Left cardiac atrium (tissue), 4 donors: ENCODE results near the gene PDXK. TPM values are rescaled to one million over a fixed set of nuclear protein-coding genes. Genes with fewer than 3 reads are reported as not detected.

Experiments
- ATAC-seq, 2 donors: fragments of 200-7000 bp; cut with Tn5 transposase; one replicate each; pipeline ENCODE4 v1.9.1; 2020; ENCODE audit warnings: mild to moderate bottlenecking in 2 of 2, moderate library complexity in 2 of 2
- DNase-seq: peaks from one replicate; pipeline ENCODE4 v3.0.0-alpha.2; 2020
- intact Hi-C, 2 donors: fragments of 100-400 bp; cut with DNase I; formaldehyde crosslinking; loops; one replicate each; pipeline versions ENCODE4 v1.14.1 to v1.15.1; 2022 to 2023
- total RNA-seq, 2 donors: library from RNA; stranded (reverse); fragmentation: NEBNext Ultra II Directional; extraction: Animal tissue kit (Norgen Biotek cat#: 25700); gene quantifications; one replicate each; pipeline ENCODE4 v1.2.1, GENCODE V29; 2021
- donor health status: DM: no; HTN: yes; CAD: no.
- donor health status: DM: no; HTN: yes; CAD: no; lungs with severe emphysema.
- donor health status: DM: yes; HTN: yes; CAD: no.
- donor health status: Dilated cardiomyopathy.

Gene PDXK
- total RNA-seq, 2 donors from 2014 or later = 101 to 120 TPM

DNA sequence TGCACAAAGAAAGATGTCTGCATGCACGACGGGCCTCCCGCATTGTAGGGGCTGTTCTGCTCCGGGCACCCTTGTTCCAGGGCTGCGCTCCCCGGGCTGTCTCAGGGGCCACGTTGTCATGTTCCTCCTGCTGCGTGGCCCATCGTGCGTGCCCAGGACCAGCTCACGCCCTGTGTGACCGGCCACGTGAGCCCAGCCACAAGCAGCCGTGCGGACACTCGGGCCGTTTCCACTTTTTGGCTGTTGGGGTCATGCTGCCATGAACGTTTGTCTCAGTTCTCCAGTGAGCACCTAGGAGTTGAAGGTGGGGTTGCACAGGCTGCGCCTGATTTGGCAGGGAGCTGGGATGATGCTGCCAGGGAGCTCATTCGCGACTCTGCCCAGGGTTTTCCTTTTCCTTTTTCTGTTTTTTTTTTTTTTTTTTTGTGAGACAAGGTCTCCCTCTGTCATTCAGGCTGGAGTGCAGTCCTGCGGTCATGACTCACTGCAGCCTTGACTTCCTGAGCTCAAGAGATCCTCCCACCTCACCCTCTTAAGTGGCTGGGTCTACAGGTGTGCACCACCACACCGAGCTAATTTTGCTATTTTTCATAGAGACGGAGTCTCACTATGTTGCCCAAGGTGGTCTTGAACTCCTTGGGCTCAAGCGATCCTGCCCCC is 17.4 kb downstream of the PDXK start:
- DNase-seq = no peak
- ATAC-seq = no peak
- intact Hi-C loops = no loop called here

DNA sequence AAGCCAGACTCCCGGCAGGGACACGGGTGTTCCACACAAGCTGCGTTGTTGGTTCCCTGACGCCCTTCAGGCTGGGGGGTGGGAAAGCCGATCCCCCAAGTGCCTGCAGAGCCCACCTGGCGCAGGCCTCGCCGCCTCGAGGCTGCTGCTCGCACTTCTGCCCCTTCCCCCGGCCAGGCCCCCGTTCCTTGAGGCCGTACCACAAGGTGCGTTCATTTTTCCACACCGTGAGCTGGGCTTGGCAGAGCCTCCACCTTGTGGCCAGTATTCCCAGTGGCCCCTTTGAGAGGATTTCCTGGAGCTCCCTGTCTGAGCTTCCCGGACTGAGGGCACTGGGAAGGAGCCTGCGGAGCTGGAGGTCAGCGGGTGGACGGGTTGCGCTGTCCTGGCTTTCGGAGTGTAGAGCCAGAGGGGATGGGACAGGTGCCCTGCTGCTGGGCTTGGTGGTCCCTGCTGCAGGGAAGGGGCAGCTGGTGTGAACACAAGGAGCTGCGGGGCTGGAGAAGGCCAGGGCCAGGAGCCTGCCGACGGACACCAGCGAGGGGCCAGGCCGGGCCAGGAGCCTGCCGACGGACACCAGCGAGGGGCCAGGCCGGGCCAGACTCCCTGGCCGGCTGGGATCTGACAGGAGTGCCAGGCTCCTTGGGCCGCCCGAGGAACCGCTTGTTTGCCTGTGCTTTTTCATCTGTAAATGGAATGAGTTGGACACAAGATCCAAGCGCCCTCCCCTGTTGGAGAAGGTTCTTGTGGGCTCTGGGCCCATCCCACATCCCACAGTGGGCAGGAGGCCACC is 18.4 kb downstream of the PDXK start:
- DNase-seq = no peak
- intact Hi-C loops = no loop called here
- no peak for ATAC-seq

DNA sequence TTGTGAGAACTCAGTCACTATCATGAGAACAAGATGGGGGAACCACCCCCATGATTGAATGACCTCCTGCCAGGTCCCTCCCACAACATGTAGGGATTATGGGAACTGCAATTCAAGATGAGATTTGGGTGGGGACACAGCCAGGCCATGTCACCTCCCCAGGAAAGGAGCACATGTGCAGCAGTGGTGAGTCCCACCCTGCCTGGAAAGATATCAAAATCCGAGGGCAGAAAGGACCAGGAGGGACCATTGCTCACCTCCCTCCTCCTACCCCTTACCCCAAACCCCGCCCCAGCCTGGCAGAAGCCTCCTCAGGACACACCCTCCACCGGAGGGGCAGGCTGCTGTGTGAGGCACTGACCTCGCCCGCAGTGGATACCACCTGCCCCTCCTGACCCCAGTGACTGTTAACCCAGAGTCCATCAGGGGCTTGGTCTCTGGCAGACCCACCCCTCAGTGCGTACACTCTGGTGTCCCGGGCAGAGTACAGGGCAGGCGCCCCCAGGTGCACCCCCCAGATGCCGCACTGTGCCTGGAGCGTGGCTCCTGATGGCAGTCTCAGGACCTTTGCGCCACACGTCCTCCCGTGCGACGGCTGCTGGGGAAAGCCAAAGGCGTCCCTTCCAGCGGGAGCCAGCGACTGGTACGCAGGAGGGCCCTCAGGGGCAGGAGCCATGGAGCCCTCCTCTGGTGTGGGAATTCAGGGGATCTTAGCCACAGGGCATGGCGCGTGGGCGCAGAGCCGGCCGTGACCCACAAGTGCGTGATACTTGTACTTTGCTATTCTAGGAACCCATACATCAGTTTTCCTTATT is 20.9 kb downstream of the PDXK start:
- intact Hi-C loops = no loop called here

DNA sequence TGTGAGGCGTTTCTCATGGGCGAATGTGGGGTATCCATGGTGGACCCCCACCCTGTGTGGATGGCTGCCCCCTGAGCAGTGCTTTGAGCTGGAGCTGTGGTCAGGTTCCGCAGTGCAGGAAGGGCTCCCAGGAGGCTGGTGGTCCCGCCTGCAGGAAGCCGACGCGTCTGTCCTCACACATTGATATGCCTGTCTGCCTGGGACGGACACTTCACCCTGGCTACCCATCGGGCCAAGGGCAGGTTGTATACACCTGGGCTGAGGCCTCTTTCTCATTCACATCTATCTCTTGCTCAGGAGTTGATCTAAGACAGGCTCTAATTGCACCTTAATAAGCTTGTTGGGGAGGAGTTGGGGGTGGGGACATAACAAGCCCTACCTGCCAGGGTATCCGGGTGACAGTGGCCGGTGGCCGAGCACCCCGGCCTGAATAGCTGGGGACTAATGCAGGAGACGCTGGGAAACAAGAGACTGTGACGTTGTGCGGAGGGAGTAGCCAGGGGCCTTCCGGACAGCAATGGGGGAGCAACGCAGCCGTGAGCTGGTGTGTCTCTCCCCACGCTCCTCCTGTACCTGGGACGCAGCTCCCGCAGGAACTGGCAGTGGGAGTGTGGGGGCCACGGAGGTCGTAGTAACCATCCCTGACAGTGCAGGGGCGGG is 21.7 kb downstream of the PDXK start:
- DNase-seq = no peak

More for the DNA sequence above, 20.9 kb downstream of the PDXK start:
- peak; percentile 12 to 17 for ATAC-seq
- no peak for DNase-seq

DNA sequence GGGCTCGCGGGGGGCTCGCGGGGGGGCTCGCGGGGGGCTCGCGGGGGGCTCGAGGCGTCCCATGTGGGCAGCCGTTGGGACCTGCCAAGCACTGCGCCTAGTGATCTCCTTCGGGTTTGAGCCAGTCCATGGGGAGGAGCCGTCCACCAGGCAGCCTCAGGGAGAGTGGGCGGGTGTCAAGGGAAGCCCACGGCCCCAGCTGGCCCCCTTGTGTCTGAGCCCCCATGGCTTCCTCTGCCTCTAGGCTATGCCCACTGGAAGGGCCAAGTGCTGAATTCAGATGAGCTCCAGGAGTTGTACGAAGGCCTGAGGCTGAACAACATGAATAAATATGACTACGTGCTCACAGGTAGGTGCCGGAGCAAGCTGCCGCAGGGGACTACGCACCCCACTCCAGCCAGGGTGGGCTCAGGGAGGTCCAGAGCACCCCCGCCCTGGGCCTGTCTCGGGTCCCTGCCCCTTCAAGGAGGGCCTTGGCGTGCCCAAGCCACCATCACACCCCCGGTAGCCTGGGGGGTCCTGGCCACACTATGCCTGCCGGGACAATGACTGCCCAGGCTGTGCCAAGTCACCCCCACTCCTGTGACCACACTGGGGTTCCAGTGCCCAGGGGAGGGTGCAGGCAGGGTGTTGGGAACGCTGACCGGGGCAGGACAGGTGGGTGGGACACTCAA is 22.6 kb downstream of the PDXK start:
- DNase-seq (no peak), ATAC-seq (no peak)
- intact Hi-C loops = no loop called here

More for the DNA sequence above, 21.7 kb downstream of the PDXK start:
- peak; percentile 62 to 64 for ATAC-seq
- intact Hi-C loops = no loop called here

DNA sequence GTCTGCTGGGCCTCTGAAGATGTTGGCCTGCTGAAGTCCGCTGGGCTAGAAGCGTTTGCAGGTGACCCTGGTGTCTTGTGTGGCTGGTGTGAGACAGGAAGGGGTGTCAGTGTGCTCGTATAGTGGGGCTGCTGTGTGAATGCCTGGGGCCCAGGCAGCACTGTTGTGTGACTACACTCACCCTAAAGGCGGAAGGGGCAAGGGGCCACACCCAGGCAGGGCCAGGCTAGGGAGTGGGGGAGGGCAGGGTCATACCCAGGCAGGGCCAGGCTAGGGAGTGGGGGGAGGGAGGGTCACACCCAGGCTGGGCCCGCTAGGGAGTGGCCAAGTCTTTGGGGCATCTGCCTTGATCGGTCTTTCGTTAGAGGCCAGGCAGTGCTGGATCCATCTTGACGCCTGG is 25.0 kb downstream of the PDXK start:
- DNase-seq (no peak), ATAC-seq (no peak)
- intact Hi-C loops = no loop called here

DNA sequence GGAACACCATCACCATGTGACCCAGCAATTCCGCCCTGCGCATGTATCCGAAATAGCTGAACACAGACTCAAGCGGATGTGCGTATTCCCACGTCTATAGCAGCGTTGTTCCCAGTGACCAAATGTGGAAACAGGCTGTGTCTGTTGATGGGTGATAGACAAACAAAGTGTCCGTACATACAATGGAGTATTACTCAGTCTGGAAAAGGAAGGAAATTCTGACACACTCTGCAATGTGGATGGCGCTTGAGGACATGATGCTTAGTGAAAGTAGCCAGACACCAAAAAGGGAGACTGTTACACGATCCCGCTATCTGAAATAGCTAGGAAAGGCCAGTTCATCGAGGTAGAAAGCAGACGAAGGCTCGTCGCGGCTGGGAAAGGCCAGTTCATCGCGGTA is 25.8 kb downstream of the PDXK start:
- DNase-seq (no peak), ATAC-seq (no peak)
- intact Hi-C loops = no loop called here

DNA sequence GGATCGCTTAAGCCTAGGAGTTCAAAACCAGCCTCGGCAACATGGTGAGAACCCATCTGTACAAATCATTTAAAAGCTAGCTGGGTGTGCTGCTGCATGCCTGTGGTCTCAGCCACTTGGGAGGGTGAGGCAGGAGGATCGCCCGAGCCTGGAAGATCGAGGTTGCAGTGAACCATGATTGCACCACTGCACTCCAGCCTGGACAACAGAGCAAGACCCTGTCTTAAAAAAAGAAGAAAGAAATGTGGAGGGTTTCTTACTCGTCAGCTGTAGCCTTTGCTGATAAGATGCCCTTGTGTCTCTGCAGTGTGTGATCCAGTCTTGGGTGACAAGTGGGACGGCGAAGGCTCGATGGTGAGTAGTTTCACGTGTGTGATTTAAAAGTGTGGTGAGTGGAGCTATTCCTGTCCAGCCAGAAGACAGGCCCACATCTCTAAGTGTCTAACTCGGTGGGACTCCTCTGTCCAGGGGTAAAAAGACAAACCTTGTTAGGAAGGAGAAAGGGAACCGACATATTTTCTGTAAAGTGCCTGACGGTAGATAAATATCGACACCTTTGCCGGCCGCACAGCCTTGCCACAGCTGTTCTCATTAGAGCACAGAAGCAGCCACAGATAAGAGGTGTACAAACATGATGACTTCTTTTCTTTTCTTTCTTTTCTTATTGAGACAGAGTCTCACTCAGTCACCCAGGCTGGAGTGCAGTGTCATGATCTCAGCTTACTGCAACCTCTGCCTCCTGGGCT is 27.0 kb downstream of the PDXK start:
- no peak for DNase-seq
- no peak for ATAC-seq
- intact Hi-C loops = no loop called here

DNA sequence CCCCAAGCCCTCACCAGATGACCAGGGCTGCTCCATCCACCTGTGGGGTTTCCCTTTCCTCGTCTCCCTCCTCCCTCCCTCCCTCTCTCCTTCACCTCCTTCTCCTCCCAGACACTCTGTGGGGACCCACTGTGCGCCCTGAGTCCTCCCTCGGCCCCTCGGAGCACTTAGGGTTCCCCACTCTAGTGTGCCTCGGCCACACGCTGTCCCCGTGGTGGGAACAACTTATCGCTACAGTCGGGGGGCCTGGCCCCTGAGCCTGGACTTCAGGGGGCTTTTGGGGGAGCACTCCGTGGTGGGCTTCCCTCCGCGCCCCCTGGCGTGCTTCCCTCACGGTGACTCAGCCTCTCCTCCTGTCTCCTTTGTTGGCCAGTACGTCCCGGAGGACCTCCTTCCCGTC is 29.7 kb downstream of the PDXK start:
- intact Hi-C loops = no loop called here
- DNase-seq (no peak), ATAC-seq (no peak)

DNA sequence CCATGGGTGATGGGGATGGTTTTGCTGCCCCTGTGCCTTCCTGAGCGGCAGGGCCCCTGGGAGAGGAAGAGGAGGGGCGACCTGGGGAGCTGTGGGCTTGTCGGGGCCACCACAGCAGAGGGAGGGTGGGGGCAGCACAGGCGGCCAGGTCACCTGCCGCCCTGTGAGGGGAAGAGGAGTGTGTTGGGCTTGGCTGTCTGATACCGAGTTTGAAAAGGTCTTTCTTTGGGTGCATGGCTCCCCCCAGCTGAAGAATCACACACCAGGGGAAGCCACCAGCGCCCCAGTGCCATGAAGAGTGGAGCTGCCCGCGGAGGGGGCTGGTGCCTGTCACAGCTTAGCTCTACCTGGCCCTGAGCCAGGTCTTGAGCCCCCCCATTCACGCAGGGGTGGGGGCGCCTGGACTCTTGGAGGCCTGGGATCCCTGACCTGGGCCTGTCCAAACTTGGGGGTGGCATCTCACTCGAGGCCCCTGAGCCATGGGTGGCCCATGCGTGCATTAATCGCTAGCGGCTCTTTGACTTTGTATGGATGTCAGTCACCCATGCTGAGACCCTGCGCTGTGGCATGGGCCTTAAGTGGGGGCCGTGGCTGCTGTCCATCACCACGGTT is 30.8 kb downstream of the PDXK start:
- intact Hi-C loops = no loop called here
- ATAC-seq (no peak), DNase-seq (no peak)

DNA sequence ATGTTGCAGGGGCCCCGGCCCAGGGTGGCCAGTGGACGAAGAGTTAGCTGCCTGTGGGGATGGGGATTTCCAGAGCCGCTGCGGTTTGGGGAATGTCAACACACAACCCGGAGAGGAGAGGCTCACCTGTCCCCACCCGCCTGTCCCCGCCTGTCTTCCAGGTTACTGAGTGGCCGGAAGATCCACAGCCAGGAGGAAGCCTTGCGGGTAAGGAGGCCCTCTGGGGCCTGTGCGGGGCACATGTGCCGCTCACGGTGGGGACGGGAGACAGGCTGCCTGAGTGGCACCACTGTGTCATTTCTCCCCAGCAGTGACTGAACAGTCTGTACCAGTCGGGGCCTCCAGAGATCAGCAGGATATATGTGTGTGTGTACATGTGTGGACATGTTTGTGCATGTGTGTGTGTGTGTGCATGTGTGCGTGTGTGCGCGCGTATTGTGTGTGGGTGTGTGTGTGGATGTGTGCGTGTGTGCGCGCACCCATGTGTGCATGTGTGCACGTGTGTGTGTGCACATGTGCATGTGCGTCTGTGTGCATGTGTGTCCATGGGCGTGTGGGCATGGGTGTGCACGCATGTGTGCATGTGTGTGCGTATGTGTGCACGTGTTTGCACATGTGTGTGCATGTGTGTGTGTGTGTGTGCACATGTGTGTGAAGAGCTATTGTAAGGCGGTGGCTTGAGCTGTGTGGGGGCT is 31.6 kb downstream of the PDXK start:
- intact Hi-C loops = no loop called here
- ATAC-seq (no peak), DNase-seq (no peak)

DNA sequence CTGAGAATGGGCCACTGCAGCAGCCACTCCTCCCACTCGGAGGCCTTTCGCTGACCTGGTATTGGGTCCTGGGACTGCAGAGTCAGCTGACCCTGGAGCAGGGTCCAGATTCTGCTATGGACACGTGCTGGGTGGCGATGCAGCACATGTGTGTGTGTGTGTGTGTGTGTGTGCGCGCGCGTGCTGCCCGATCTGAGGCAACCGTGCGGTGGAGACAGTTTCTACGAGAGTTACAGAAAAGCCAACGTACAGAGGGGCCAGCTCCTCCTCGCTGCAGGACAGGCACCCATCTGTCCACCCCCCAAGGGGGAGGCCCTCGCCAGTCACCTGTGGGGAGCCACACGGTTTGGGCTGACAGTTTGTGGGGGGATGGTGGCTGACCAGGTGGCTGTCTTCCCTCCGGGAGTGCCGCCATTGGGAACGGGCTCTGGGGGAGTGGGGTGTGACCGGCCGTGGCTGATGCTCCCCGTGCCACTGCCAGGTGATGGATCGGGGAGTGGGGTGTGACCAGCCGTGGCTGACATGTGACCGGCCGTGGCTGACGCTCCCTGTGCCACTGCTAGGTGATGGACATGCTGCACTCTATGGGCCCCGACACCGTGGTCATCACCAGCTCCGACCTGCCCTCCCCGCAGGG is 33.1 kb downstream of the PDXK start:
- ATAC-seq = no peak
- DNase-seq = no peak
- intact Hi-C loops = no loop called here

DNA sequence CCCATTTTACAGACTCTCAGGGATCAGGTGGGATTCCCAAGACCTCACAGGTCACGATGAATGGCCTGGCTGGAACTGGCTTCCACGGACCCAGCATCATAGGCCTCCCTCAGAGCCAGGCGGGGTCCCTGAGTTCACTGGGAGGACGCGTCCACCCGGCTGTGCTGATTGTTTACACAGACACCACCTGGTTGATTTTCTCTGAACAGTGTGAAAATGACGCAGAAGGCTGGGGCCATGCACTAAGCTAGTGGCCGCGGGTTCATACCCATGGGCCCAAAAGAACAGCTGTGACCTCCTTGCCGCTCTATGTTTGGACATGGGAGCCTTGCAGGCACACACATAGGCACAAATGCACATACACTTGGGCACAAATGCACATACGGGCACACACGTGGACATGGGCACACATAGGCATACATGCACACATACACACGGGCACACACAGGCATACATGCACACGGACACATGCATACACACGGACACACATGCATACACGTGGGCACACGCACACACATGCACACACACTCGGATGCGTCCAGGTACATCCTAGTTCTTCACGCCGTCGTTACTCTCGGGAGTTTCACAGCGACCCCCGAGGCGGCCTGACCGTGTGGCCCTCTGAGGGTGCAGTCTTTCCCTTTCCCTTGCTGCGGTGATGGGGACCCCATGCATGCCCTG is 34.0 kb downstream of the PDXK start:
- DNase-seq = no peak
- intact Hi-C loops = no loop called here
- no peak for ATAC-seq

DNA sequence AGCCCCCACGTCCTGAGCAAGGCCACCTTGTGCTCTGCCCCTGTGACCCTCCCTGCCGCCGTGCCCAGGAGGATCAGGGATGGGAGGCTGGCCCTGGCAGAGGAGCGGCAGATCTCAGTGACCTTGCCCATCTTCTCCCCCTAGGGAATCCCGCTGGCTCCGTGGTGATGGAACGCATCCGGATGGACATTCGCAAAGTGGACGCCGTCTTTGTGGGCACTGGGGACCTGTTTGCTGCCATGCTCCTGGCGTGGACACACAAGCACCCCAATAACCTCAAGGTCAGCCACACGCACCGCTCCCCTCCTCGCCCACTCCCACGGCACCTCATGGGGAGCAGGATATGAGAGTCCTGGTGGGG is 34.5 kb downstream of the PDXK start:
- intact Hi-C loops = no loop called here
- DNase-seq (no peak), ATAC-seq (no peak)

DNA sequence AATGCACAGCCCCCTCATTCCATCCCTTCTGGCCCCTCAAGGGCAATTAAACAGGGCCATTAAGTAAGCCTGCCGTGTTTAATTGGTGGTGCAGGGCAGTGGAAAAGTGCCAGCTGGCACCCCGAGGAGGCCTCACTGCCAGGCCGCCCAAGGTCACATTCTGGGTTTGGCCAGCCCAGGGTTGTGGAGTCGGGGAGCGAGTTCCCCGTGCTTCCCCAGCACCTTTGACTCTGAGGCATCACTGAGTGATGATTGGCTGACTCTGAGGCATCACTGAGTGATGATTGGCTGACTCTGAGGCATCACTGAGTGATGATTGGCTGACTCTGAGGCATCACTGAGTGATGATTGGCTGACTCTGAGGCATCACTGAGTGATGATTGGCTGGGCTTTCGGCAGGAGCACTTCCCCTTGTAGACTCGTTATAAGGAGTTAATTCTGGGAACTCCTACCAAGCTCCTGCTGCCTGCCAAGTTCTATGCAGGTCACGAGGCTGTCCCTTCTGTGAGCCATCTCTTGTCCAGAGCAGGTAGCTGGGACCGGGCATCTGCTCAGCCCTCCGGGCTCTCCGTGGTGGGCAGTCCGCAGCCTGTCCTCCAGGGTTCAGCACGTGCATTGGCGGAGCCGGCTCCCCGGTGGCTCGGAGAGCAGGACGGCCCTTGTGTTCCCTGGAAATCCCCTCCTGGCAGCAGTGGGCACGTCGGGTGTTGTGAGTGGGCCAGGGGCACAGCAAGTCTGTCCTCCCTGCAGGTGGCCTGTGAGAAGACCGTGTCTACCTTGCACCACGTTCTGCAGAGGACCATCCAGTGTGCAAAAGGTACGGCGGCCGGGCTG is 36.2 kb downstream of the PDXK start:
- DNase-seq (no peak), ATAC-seq (peak; percentile 4 to 20)
- intact Hi-C loops = no loop called here
